Progenitor cell of endocrine pancreas (in vitro differentiated cells): ENCODE data around the gene ZNF638. TPM values are rescaled to one million over a fixed set of nuclear protein-coding genes. Genes with fewer than 3 reads are reported as not detected.
"Not testable (repeated sequence)": the region's sequence is repeated elsewhere in the genome, so short reads cannot be mapped to it uniquely, and the experiment has no call there.

ENCODE experiments used
- DNase-seq: peaks from one replicate; pipeline ENCODE4 v3.0.0; 2021; ENCODE audit warnings: low spot score; ENCODE audit not compliant: unreplicated experiment
- H3K27ac Mint-ChIP-seq: 2 replicates; pipeline ENCODE4 v1.8.0; 2021; ENCODE audit warnings: mild to moderate bottlenecking, moderate library complexity, mixed read lengths
- H3K27me3 Mint-ChIP-seq: 2 replicates; pipeline ENCODE4 v1.8.0; 2021; ENCODE audit warnings: mixed read lengths
- H3K36me3 Mint-ChIP-seq: 2 replicates; pipeline ENCODE4 v1.8.0; 2022; ENCODE audit warnings: mixed read lengths; ENCODE audit not compliant: insufficient read depth
- H3K4me1 Mint-ChIP-seq: 2 replicates; pipeline ENCODE4 v1.8.0; 2021; ENCODE audit warnings: low read depth, mixed read lengths
- H3K4me3 Mint-ChIP-seq: 2 replicates; pipeline ENCODE4 v1.8.0; 2021; ENCODE audit warnings: low read depth, mild to moderate bottlenecking, moderate library complexity, mixed read lengths
- H3K9me3 Mint-ChIP-seq: 2 replicates; pipeline ENCODE4 v1.8.0; 2021; ENCODE audit warnings: low read depth, mixed read lengths
- CTCF ChIP-seq: fragments of 200-600 bp; sonication (generic); IDR thresholded peaks from one replicate; pipeline ENCODE4 v1.5.0; 2021; ENCODE audit warnings: antibody characterized with exemption, mild to moderate bottlenecking; ENCODE audit not compliant: unreplicated experiment
- total RNA-seq: library from RNA; stranded (reverse); gene quantifications from 2 replicates; pipeline ENCODE4 v1.2.1, GENCODE V29; 2021

Gene ZNF638
- total RNA-seq, 1 donor from 2014 or later: 216 TPM

DNA sequence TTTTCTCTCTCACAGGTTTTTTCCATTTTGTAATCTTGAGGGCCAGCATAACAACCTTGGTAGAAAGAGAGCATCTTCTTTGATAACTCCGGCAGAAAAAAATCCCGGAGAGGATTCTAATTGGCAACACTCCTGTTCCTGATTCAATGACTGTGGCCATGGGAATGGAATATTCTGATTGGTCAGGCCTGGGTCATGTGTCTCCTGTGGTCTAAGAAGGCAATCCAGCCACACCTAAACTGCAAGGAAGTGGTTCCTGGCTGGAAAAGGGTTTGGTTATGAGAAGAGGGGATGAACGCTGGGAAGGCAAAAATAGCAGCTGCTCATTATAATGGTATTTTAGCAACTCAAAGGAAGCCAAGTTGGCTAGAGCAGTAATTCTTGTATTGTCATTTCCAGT, 24.8 kb upstream of the ZNF638 start:
- no peaks in the 10 kb centered on the region for H3K27me3 Mint-ChIP-seq
- no peak overlapping the region for H3K4me3 Mint-ChIP-seq
- H3K9me3 Mint-ChIP-seq: no peaks in the 10 kb centered on the region
- no peak for DNase-seq
- no peak overlapping the region for H3K27ac Mint-ChIP-seq
- TF ChIP-seq CTCF: no peak
- H3K4me1 Mint-ChIP-seq: no peaks in the 10 kb centered on the region
- no peaks in the 10 kb centered on the region for H3K36me3 Mint-ChIP-seq

DNA sequence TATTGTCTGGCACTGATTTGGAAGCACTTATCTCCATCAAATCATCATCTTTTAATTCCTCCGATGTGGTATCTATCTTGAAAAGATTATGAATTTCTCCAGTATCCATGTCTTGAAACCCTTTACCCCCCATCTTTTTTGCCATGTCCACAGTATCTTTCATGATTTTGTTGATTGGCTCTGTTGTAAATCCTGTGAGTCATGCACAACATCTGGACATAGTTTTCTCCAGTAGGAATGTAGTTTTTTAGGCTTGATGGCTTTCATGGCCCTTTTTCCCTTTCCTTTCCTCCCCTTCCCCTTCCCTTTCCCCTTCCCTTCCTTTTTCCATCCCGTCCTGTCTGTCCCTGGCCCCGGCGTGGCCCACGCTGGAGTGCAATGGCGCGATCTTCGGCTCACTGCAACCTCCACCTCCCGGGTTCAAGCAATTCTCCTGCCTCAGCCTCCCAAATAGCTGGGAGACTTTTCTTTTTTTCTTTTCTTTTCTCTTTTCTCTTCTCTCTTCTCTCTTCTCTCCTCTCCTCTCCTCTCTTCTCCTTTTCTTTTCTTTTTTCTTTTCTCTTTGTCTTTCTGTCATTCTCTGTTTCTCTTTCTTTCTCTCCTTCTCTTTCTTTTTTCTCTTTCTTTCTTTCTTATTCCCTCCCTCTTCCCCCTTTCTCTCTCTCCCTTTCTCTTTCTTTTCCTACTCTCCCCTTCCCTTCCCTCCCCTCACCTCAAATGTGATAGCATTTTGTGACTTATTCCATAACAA, 18.4 kb upstream of the ZNF638 start:
- no peaks in the 10 kb centered on the region for H3K4me1 Mint-ChIP-seq
- no peak overlapping the region for H3K27ac Mint-ChIP-seq
- H3K4me3 Mint-ChIP-seq: no peak overlapping the region
- TF ChIP-seq CTCF: no peak
- DNase-seq: no peak
- peaks cover 6% of the 10 kb centered on the region for H3K36me3 Mint-ChIP-seq
- H3K27me3 Mint-ChIP-seq: peaks cover 11% of the 10 kb centered on the region
- H3K9me3 Mint-ChIP-seq: peaks cover 12% of the 10 kb centered on the region

DNA sequence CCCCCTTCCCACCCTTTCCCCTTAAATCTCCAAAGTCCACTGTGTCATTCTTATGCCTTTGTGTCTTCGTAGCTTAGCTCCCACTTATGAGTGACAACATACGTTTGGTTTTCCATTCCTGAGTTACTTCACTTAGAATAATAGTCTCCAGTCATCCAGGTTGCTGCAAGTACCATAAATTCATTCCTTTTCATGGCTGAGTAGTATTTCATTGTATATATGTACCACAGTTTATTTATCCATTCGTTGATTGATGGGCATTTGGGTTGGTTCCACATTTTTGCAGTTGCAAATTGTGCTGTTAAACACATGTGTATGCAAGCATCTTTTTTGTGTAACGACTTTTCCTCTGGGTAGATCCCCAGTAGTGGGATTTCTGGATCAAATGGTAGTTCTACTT, 14.5 kb upstream of the ZNF638 start:
- no peak for DNase-seq
- peaks cover 11% of the 10 kb centered on the region for H3K36me3 Mint-ChIP-seq
- no peaks in the 10 kb centered on the region for H3K4me1 Mint-ChIP-seq
- no peak overlapping the region for H3K4me3 Mint-ChIP-seq
- TF ChIP-seq CTCF: no peak
- H3K9me3 Mint-ChIP-seq: peaks cover 44% of the 10 kb centered on the region
- no peak overlapping the region for H3K27ac Mint-ChIP-seq
- H3K27me3 Mint-ChIP-seq: peaks cover 11% of the 10 kb centered on the region

- H3K4me3 Mint-ChIP-seq, DNase-seq, H3K4me1 Mint-ChIP-seq, H3K27ac Mint-ChIP-seq: not testable (repeated sequence)
- Mint-ChIP-seq H3K9me3 (peaks cover 48% of the 10 kb centered on the region), H3K36me3 (peaks cover 11% of the 10 kb centered on the region), H3K27me3 (peaks cover 10% of the 10 kb centered on the region)
These were observed 13.7 kb upstream of the ZNF638 start for GRCh38 chr2:71317900-71318299.

DNA sequence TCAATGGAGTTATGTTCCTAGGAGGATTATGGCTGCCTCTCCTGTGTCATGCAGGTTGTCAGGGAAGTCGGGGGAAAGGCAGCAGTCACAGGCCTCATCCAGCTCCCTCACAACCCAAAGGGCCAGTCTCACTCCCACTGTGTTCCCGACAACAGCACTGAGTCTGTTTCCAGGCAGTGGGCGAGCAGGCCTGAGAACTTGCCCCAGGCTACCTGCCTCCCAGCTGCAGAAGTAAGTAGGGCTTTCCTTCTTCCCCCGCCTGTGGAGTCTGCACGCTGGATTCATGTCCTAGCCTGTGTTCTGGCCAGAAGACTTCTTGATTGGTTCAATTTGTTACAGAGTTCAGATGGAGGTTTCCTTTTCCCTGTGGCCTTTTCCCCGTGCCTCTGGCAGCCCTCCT, 8.2 kb upstream of the ZNF638 start:
- H3K27me3 Mint-ChIP-seq: no peaks in the 10 kb centered on the region
- no peak overlapping the region for H3K27ac Mint-ChIP-seq
- no peaks in the 10 kb centered on the region for H3K4me1 Mint-ChIP-seq
- DNase-seq: no peak
- TF ChIP-seq CTCF: no peak
- no peak overlapping the region for H3K4me3 Mint-ChIP-seq
- peaks cover 5% of the 10 kb centered on the region for H3K36me3 Mint-ChIP-seq
- H3K9me3 Mint-ChIP-seq: peaks cover 34% of the 10 kb centered on the region

DNA sequence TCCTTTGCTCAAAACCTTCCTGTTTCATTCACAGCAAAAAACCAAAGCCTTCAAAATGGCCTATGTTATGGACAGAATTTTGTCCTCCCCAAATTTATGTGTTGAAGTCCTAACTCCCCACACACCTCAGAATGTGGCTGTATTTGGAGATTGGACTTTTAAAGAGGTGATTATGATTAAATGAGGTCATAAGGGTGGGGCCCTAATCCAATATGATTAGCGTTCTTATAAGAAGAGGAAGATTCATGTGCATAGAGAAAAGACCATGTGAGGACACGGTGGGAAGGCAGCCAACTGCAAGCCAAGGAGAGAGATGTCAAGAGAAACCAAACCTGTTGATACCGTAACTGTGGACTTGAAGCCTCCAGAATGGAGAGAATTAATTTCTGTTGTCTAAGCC, 4.6 kb upstream of the ZNF638 start:
- H3K27me3 Mint-ChIP-seq: no peaks in the 10 kb centered on the region
- no peak overlapping the region for H3K4me3 Mint-ChIP-seq
- DNase-seq: no peak
- peaks cover 4% of the 10 kb centered on the region for H3K9me3 Mint-ChIP-seq
- no peak overlapping the region for H3K27ac Mint-ChIP-seq
- H3K4me1 Mint-ChIP-seq: no peaks in the 10 kb centered on the region
- H3K36me3 Mint-ChIP-seq: no peaks in the 10 kb centered on the region
- no peak for TF ChIP-seq CTCF
